Loucy (cell line): ENCODE results near the gene DTL.

Experiments
- EZH2phosphoT487 ChIP-seq: fragments of 200-600 bp; IDR thresholded peaks from 2 replicates; pipeline ENCODE4 v1.6.1; 2018; ENCODE audit warnings: antibody characterized with exemption, mild to moderate bottlenecking, moderate library complexity, borderline replicate concordance
- TF ChIP-seq, protein P1 (sequence below): fragments of 200-600 bp; sonication (generic); conservative IDR thresholded peaks from 2 replicates; pipeline ENCODE4 v1.5.1; 2014; ENCODE audit warnings: mild to moderate bottlenecking, antibody characterized with exemption, low read length

DNA sequence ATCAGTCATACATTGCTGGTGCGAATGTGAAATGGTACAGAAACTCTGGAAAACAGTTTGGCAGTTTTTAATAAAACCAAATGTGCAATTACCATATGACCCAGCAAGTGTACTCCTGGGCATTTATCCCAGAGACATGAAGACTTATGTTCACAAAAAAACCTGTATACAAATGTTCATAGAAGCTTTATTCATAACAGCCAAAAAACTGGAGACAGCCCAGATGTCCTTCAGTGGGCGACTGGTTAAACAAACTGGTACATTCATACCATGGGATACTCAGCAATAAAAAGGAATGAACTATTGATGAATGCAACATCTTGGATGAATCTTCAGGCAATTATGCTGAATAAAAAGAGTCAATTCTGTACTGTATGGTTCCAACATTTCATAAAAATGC is 97.8 kb downstream of the DTL start:
- TF ChIP-seq EZH2phosphoT487, result no peak
- TF ChIP-seq, protein P1, sequence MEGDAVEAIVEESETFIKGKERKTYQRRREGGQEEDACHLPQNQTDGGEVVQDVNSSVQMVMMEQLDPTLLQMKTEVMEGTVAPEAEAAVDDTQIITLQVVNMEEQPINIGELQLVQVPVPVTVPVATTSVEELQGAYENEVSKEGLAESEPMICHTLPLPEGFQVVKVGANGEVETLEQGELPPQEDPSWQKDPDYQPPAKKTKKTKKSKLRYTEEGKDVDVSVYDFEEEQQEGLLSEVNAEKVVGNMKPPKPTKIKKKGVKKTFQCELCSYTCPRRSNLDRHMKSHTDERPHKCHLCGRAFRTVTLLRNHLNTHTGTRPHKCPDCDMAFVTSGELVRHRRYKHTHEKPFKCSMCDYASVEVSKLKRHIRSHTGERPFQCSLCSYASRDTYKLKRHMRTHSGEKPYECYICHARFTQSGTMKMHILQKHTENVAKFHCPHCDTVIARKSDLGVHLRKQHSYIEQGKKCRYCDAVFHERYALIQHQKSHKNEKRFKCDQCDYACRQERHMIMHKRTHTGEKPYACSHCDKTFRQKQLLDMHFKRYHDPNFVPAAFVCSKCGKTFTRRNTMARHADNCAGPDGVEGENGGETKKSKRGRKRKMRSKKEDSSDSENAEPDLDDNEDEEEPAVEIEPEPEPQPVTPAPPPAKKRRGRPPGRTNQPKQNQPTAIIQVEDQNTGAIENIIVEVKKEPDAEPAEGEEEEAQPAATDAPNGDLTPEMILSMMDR, result no peak
